OCI-LY1 (cell line): Measurements from ENCODE around the gene TRAF3IP1.

Experiments
- CTCF ChIP-seq: fragments of 200-600 bp; sonication (generic), shearing (Covaris generic); IDR thresholded peaks from 2 replicates; pipeline ENCODE4 v1.5.1; 2017; ENCODE audit warnings: mild to moderate bottlenecking, antibody characterized with exemption, low read length, moderate library complexity, mixed read lengths
- EZH2 ChIP-seq: fragments of 200-600 bp; sonication (generic), shearing (Covaris generic); IDR thresholded peaks from 2 replicates; pipeline ENCODE4 v1.8.0; 2017; ENCODE audit warnings: borderline replicate concordance, mixed run types, mild to moderate bottlenecking, antibody characterized with exemption, low read length, moderate library complexity, mixed read lengths

GRCh38 chr2:238427435-238428162, 107.3 kb downstream of the TRAF3IP1 start:
- no peak for TF ChIP-seq CTCF
- no peak for TF ChIP-seq EZH2
